K562 (cell line): Measurements from ENCODE around the gene TEX14. TPM values are rescaled to one million over a fixed set of nuclear protein-coding genes. Genes with fewer than 3 reads are reported as not detected.

Source experiments
- BACH1 ChIP-seq: fragments of 200-800 bp; sonication (Bioruptor generic); IDR thresholded peaks from 2 replicates; pipeline ENCODE4 v1.6.1; 2016; ENCODE audit warnings: missing genetic modification characterization, missing compliant biosample characterization
- FOXA3 ChIP-seq, 2 experiments: fragments of 450-650 bp in 1 of 2; sonication (generic) in 1 of 2; formaldehyde crosslinking; IDR thresholded peaks in 1 of 2; conservative IDR thresholded peaks in 1 of 2; 2 replicates each; pipeline versions ENCODE4 v1.4.0 to v1.8.0; 2020 to 2022; ENCODE audit warnings: mild to moderate bottlenecking in 2 of 2, missing genetic modification reagents in 1 of 2
- NFE2L1 ChIP-seq: fragments of 450-650 bp; IDR thresholded peaks from 2 replicates; pipeline ENCODE4 v1.6.1; 2016; ENCODE audit warnings: missing genetic modification characterization, low read depth, mild to moderate bottlenecking, missing compliant biosample characterization, moderate library complexity, borderline replicate concordance
- NFRKB ChIP-seq: fragments of 450-650 bp; IDR thresholded peaks from 2 replicates; pipeline ENCODE4 v1.6.1; 2016; ENCODE audit warnings: low read depth
- POLR3G ChIP-seq: IDR thresholded peaks from 2 replicates; pipeline ENCODE4 v1.6.1; 2011; ENCODE audit not compliant: insufficient read length, insufficient replicate concordance; ENCODE audit errors: extremely low read depth
- PTTG1 ChIP-seq: fragments of 450-650 bp; IDR thresholded peaks from 2 replicates; pipeline ENCODE4 v1.6.1; 2016; ENCODE audit warnings: low read depth, mild to moderate bottlenecking, missing genetic modification characterization, missing compliant biosample characterization
- SAFB ChIP-seq: fragments of 200-400 bp; formaldehyde crosslinking; IDR thresholded peaks from 2 replicates; pipeline ENCODE4 v1.6.1; 2017; ENCODE audit warnings: low read depth, low read length, borderline replicate concordance
- SRF ChIP-seq, 2 experiments: fragments of 250-450, 450-650 bp in 1 of 2; sonication (Bioruptor Pico) in 1 of 2; sonication (generic) in 1 of 2; formaldehyde crosslinking; IDR thresholded peaks; 2 replicates each; pipeline versions ENCODE4 v1.5.0 to v1.5.1; 2020 to 2022; ENCODE audit warnings: mild to moderate bottlenecking in 1 of 2, missing genetic modification reagents in 1 of 2
- TAF7 ChIP-seq: fragments of 450-650 bp; IDR thresholded peaks from 2 replicates; pipeline ENCODE4 v1.6.1; 2016; ENCODE audit warnings: missing genetic modification characterization, missing compliant biosample characterization
- TBL1XR1 ChIP-seq, 2 experiments: IDR thresholded peaks; 2 replicates each; pipeline ENCODE4 v1.6.1; 2012; ENCODE audit warnings: improper control_type of control experiment in 2 of 2, low read length in 2 of 2, mild to moderate bottlenecking in 1 of 2
- TEAD2 ChIP-seq: fragments of 450-650 bp; IDR thresholded peaks from 2 replicates; pipeline ENCODE4 v1.6.1; 2016; ENCODE audit warnings: missing genetic modification characterization, control low read depth, missing compliant biosample characterization
- ZBTB17 ChIP-seq: fragments of 450-650 bp; formaldehyde crosslinking; IDR thresholded peaks from 2 replicates; pipeline ENCODE4 v1.4.0; 2020; ENCODE audit warnings: mild to moderate bottlenecking
- ZKSCAN3 ChIP-seq: fragments of 250-450 bp; sonication (Bioruptor Pico); IDR thresholded peaks from 2 replicates; pipeline ENCODE4 v1.4.0; 2020
- ZNF253 ChIP-seq: fragments of 250-450 bp; sonication (Bioruptor Pico); conservative IDR thresholded peaks from 2 replicates; pipeline ENCODE4 v1.6.1; 2021; ENCODE audit warnings: mild to moderate bottlenecking
- ZSCAN32 ChIP-seq: fragments of 450-650 bp; formaldehyde crosslinking; IDR thresholded peaks from 2 replicates; pipeline ENCODE4 v1.4.0; 2020; ENCODE audit warnings: mild to moderate bottlenecking, moderate library complexity
- polyA plus RNA-seq, 8 experiments: library from polyadenylated mRNA; depleted of rRNA in 4 of 8; stranded (reverse) in 5 of 8; unstranded in 3 of 8; fragments of >200 nt; fragmentation: Nextera tagmentation in 2 of 8; fragmentation: Illumina TruSeq in 1 of 8; extraction: Ambion mirVana in 2 of 8; extraction: Trizol in 1 of 8; gene quantifications; 2 replicates each; pipeline versions ENCODE4 v1.2.1 to v1.2.3, GENCODE V29; 2011 to 2014; ENCODE audit warnings: inconsistent platforms in 1 of 8, missing spikeins in 1 of 8
- total RNA-seq, 7 experiments: library from RNA; depleted of rRNA in 6 of 7; stranded (reverse); fragments of >200 nt in 6 of 7; fragmentation: Illumina TruSeq in 2 of 7; extraction: Trizol in 2 of 7; gene quantifications; 2 replicates each; pipeline versions ENCODE4 v1.2.1 to v1.2.3, GENCODE V29; 2011 to 2021; ENCODE audit warnings: low replicate concordance in 1 of 7
- TF ChIP-seq, protein P1 (sequence below): sonication (generic); formaldehyde crosslinking; IDR thresholded peaks from 2 replicates; pipeline ENCODE4 v1.8.0; 2023; ENCODE audit warnings: missing genetic modification reagents, mild to moderate bottlenecking, borderline replicate concordance
- TF ChIP-seq, protein P2 (sequence below): sonication (generic); formaldehyde crosslinking; IDR thresholded peaks from 2 replicates; pipeline ENCODE4 v1.8.1; 2023; ENCODE audit warnings: missing genetic modification reagents, mild to moderate bottlenecking, borderline replicate concordance

Gene TEX14
- total and polyA plus RNA-seq, 9 of the 15 experiments (the other 6 are each of a cell fraction or from before 2014, with no cell fraction given) = 0.05 to 0.12 (median 0.09) TPM; not detected in 1

DNA sequence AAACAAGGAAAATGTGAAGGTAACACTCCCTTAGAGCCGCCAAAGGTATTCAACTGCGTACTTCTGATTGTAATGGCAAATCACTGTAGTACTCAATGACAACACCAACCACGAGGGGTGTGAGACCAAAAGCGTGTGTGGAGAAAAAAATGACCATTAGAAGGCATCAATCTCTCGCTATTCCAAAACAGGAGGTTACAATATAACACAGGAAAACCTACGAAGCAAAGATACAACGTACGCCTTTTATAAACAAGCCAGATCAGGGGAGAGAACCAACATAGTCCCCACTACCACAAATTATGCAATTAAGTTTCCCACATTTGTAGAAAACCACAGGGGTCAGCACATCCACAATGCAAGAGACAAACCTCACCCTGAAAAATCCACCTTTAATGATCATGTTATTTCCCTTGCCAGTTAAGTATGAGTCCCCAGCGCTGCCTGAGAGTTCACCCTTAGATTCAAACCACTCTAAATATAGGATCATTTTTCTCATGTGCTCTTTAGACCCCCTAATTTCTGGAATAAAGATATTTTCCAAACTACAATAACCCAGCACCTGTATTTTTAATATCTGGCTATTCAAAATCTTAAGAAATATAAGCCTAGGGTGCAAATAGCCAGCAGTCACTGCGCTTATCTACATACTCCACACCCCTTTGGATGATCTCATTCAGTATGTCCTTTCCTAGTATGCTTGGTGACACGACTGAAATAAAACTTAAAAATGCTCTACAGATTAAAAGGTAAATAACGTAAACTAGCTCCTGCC is 12.4 kb downstream of the TEX14 start (continued):
- TF ChIP-seq SRF (CRISPR knock-in tag; IDR thresholded peaks at IDR 0.05) (peak; percentile 66 to 99; a peak in 3 of 4 replicates), PTTG1 (peak; percentile 71), ZKSCAN3 (CRISPR knock-in tag) (no peak), TAF7 (tag) (no peak), TEAD2 (0 out of 2 replicates have a peak, but pooled peaks have one; percentile 12), NFRKB (no peak), ZNF253 (CRISPR knock-in tag) (peak; percentile 100), TBL1XR1 (IDR thresholded peaks at IDR 0.05; ENCODE audit: low read length in 2 of 2) (peak; percentile 86 to 97; a peak in 3 of 4 replicates), SAFB (peak; percentile 34; the same call in 1 of the 2 replicates), NFE2L1 (tag) (no peak), BACH1 (tag) (no peak; the same call in 1 of the 2 replicates), ZSCAN32 (CRISPR knock-in tag) (peak; percentile 100), FOXA3 (CRISPR knock-in tag; conservative IDR thresholded peaks at IDR 0.05 in 1 of 2, IDR thresholded peaks at IDR 0.05 in 1 of 2) (peak; percentile 47 to 95; a peak in 3 of 4 replicates), ZBTB17 (CRISPR knock-in tag) (peak; percentile 98), POLR3G (no peak)
- TF ChIP-seq, protein P1, sequence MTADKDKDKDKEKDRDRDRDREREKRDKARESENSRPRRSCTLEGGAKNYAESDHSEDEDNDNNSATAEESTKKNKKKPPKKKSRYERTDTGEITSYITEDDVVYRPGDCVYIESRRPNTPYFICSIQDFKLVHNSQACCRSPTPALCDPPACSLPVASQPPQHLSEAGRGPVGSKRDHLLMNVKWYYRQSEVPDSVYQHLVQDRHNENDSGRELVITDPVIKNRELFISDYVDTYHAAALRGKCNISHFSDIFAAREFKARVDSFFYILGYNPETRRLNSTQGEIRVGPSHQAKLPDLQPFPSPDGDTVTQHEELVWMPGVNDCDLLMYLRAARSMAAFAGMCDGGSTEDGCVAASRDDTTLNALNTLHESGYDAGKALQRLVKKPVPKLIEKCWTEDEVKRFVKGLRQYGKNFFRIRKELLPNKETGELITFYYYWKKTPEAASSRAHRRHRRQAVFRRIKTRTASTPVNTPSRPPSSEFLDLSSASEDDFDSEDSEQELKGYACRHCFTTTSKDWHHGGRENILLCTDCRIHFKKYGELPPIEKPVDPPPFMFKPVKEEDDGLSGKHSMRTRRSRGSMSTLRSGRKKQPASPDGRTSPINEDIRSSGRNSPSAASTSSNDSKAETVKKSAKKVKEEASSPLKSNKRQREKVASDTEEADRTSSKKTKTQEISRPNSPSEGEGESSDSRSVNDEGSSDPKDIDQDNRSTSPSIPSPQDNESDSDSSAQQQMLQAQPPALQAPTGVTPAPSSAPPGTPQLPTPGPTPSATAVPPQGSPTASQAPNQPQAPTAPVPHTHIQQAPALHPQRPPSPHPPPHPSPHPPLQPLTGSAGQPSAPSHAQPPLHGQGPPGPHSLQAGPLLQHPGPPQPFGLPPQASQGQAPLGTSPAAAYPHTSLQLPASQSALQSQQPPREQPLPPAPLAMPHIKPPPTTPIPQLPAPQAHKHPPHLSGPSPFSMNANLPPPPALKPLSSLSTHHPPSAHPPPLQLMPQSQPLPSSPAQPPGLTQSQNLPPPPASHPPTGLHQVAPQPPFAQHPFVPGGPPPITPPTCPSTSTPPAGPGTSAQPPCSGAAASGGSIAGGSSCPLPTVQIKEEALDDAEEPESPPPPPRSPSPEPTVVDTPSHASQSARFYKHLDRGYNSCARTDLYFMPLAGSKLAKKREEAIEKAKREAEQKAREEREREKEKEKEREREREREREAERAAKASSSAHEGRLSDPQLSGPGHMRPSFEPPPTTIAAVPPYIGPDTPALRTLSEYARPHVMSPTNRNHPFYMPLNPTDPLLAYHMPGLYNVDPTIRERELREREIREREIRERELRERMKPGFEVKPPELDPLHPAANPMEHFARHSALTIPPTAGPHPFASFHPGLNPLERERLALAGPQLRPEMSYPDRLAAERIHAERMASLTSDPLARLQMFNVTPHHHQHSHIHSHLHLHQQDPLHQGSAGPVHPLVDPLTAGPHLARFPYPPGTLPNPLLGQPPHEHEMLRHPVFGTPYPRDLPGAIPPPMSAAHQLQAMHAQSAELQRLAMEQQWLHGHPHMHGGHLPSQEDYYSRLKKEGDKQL (CRISPR knock-in tag) = no peak
- TF ChIP-seq, protein P2, sequence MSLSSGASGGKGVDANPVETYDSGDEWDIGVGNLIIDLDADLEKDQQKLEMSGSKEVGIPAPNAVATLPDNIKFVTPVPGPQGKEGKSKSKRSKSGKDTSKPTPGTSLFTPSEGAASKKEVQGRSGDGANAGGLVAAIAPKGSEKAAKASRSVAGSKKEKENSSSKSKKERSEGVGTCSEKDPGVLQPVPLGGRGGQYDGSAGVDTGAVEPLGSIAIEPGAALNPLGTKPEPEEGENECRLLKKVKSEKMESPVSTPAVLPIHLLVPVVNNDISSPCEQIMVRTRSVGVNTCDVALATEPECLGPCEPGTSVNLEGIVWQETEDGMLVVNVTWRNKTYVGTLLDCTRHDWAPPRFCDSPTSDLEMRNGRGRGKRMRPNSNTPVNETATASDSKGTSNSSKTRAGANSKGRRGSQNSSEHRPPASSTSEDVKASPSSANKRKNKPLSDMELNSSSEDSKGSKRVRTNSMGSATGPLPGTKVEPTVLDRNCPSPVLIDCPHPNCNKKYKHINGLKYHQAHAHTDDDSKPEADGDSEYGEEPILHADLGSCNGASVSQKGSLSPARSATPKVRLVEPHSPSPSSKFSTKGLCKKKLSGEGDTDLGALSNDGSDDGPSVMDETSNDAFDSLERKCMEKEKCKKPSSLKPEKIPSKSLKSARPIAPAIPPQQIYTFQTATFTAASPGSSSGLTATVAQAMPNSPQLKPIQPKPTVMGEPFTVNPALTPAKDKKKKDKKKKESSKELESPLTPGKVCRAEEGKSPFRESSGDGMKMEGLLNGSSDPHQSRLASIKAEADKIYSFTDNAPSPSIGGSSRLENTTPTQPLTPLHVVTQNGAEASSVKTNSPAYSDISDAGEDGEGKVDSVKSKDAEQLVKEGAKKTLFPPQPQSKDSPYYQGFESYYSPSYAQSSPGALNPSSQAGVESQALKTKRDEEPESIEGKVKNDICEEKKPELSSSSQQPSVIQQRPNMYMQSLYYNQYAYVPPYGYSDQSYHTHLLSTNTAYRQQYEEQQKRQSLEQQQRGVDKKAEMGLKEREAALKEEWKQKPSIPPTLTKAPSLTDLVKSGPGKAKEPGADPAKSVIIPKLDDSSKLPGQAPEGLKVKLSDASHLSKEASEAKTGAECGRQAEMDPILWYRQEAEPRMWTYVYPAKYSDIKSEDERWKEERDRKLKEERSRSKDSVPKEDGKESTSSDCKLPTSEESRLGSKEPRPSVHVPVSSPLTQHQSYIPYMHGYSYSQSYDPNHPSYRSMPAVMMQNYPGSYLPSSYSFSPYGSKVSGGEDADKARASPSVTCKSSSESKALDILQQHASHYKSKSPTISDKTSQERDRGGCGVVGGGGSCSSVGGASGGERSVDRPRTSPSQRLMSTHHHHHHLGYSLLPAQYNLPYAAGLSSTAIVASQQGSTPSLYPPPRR = peak; percentile 79; the same call in 1 of the 2 replicates
